Anterior cingulate cortex (tissue), 58 donors: ENCODE results near the gene IL1RL2.

ENCODE experiments used
- DNase-seq, 58 donors: peaks; one replicate each; lab custom pipeline; 2025; lab: John Stamatoyannopoulos, UW

Gene IL1RL2

DNA sequence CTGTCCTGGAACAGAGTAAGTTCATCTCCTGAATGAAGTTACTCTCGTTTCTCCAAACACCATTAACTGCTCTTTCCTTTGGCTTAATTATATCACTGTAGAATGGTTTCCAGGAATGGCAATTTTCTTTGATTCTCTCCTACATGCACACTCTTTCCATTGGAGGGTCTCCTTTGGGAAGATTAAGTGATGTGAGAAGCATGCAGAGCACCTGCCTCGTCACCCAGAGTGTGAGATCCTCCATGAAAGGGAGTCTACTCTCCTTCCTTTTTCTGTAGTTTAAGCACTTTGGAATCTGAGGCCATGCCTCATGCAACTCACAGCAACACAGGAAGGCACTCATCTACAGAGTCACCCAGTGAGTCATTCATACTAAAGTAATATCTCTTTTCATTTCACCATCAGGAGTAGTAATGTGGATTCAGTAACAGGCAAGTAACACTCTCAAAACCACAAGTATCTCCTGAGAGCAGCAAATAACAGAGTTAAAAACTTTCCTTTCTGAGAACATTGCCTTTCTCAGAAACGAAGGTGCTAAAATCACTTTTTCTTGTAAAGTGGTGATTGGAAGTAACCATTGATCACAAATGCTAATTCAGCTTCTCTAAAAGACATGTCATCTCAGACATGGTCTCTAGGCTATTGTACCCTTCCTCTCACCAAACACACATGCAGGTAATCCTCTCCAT, 71.7 kb downstream of the IL1RL2 start:
- no peak for DNase-seq

DNA sequence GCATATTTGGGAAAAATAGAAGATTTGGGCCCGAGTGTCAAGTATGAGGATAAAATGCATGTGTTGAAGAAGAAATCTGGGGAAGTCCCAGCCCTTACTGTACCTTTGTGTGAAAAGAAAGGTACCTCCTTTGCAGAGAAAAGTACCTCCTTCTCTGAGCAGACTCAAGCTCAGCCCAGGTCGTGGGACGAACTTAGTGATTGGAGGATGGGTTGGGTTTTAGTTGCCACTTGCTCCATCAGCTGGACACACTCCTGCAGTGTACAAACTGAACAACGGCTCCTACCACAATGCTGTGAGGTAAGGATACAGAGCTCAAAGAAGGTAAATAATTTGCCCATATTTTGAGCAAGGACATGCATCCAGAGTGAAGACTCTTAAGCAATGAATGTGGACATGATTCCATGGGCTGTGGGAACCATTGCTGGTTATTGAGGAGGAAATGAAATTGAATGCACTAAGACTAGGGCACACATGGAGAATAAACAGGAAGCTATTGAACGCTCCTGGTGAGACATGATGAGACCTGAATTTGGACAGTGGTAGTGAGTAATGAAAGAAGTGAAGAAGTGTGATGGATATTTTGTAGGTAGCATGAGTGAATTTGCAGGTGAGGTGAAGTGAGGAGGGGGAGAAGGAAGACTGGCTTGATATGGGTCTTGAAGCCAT, 74.8 kb downstream of the IL1RL2 start:
- DNase-seq = no peak

DNA sequence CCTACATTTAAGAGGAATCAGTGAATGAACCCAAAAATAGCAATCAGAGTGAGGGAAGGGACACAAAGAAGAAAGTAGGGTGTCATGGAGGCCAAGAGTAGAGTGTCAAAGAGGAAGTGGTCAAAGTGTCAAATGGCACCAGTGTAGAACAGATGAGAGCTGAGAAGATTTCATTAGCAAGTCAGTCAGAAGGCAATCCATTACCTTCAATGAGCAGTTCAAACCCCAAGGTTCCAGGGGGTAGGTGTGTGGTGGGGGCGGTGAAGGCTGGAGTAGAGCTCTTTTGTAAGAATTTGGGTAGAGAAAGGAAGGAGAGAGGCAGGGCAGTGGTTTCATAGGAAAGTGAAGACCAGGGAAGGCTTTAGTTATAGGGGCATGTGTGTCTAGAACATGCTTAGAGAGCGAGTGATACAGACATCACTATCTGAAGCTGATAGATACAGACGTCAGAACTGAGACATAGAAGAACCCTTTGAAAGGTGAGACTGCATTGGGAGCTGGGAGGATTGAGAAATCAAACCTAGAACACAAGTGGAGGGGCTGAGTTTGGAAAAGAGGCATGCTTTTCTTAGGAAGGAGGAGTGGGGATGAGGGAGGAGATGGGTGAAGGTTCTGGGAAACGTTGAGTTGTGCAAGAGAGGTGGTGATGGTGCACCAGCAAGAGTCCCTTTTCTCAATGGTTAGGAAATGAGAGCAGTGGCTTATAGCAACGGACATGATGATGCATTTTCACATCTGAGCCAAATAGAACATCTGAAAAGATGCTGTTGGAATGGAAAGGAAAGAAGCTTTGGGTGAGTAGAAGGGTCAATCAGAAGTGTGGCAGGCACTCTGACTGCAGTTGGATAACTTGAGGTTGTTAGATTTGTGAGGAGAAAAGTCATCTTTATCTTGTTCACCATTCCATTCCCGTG, 75.7 kb downstream of the IL1RL2 start:
- no peak for DNase-seq

DNA sequence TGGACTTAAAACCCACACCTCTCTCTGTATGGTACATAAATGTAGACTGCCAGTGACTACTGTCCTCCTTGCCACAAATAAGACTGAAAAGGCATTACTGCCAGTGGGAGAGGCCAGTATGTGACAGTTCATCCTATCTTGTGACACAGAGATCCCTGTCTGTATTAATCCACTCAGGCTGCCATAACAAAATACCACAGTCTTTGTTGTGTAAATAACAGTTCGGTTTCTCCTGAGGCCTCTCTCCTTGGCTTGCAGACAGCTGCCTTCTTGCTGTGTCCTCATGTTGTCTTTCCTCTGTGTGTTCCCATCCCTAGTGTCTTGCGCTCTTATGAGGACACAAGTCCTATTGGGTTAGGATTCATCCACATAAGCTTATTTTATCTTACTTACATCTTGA, 78.1 kb downstream of the IL1RL2 start:
- no peak for DNase-seq

DNA sequence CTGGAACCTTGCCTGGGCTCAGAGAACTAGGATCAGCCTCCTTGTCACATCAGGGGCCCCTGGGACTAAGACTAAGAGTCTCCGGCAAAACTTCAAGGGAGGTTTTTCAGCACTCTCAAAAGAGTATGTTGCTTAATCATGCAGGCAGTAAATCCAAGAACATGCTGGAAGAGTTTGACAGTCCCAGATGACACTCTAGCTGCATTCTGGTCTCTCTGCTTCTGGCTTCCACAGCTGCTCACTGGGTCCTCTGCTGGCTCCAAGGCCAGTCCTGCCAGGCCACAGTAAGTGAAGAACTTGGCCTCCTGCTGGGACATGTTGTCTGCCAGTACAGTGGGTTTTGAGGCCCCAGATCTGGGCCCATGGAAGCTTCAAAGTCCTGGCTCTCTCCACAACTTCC, 79.4 kb downstream of the IL1RL2 start:
- DNase-seq = no peak

DNA sequence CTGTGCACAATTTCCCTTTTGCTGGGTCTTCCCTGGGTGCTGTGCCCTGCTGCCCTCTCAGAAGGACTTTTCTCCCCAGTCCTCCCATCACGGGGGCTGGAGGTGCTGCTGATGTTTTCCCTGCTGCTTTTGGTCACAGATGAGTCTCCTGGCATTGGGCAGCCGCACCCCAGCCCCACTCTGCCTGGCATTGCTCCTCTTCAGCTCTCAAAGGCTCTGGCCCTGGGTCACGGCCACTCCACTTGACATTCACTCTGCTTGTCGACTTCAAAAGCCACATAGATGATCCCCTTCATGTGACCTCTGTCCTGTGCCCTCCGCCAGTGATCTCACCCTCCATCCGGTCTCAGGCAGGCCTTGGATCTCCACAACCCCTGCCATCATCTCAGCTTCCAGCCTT, 81.0 kb downstream of the IL1RL2 start:
- no peak for DNase-seq

DNA sequence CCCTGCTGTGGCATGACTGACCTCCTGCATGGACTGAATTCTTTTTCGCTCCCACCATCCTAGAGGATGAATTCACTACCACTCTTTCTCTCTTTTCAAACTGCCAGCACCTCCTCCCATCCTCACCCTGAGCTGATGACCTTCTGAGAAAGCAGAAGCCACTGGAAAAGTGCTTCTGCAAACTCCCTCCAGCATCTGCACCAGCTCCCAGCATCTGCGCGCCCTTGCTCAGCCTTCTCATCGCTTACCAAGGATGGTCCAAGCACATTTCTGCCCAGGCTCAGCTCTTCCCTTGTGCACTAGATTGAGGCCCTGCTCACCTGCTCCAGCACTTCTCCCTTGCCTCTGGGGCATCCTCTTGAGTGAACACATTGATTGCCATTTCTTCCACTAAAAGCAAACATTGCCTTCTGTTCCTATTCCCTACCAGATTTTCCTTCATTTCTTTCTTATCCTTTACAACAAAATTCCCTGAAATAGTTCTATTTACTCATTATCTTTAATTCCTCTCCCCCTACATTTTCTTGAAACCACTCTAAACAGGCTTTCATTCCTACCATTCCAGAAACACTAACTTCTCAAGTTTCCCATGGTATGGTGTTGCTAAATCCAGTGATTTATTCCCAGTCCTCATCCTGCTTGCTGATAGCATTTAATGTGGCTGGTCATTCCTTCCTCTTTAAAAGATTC, 81.8 kb downstream of the IL1RL2 start:
- no peak for DNase-seq

DNA sequence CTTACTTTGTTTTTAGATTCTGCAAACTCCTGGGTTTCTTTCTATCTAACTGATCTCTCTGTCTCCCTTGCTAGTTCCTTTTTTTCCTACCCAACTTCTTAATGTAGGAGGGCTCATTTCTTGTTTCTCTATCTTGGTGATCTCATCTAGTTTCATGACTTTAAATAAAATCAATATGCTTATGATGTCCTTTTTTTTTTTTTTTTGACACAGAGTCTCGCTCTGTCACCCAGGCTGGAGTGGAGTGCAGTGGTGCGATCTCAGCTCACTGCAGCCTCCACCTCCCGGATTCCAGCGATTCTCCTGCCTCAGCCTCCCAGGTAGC, 82.3 kb downstream of the IL1RL2 start:
- DNase-seq = no peak

DNA sequence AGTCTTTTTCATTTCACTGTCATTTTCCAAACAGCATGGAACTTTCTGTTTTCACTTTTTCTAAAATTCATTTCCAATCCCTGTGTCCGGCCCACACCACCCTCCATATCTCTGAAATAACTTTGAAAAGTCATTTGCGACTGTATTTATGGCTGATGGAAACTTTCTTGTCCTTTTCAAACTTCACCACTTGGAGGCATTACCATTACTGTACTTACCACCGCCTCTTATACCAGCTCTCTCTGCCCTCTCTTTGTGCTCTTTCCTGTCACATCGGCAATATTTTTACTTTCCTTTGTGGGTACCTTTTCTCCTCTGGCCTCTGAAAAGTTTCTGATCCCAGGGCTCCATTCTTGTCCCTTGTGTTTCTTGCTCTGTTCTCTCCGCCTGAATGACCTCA, 85.0 kb downstream of the IL1RL2 start:
- DNase-seq = no peak

DNA sequence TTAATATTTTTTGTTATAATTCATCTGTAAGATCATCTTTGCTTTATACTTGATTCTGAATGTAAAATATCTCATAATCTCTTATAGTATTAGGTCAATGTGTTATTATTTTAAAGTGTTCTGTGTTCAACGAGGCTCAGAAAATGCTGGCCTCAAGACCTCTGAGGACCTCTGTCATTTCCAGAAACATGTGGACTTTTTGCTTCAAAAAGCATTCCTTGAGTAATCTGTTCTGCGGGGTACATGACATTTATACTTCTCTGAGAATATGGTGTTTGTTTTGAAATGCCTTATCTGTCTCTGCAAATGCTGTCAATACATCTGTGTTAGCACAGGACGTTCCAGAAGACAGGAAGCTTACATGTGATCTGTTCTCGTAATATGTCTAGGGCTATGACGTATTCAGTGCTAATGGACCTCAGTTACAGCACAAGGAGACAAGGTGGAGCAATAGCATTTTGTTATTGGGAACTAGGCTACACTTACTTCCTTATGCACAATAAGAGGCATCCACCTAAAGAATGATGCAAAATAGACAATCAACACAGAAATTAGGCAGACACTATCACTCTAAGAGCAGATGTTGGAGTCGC, 86.9 kb downstream of the IL1RL2 start:
- DNase-seq = no peak

DNA sequence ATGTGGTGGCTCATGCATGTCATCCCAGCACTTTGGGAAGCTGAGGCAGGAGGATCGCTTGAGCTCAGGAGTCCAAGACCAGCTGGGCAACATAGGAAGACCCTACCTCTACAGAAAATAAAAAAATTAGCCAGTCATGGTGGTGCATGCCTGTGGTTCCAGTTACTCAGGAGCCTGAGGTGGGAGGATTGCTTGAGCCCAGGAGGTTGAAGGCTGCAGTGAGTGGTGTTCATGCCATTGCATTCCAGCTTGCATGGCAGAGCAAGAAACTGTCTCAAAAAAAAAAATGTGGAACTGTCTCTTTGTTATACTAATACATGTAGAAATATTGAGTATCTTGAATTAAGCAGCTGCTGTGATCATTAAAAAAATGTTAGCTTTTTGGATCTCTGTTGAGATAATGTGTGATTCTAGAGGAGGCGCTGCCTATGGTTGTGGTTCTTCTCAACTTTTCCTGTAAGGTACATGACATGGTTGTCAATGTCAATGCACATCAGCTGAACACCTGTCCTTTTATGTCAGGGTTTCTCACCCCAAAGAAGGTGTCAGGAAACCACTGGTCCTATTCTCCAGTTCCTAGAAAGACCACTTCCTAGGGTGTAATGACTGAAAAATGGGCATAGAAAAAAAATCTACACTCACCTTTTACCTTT, 89.9 kb downstream of the IL1RL2 start:
- DNase-seq = no peak

DNA sequence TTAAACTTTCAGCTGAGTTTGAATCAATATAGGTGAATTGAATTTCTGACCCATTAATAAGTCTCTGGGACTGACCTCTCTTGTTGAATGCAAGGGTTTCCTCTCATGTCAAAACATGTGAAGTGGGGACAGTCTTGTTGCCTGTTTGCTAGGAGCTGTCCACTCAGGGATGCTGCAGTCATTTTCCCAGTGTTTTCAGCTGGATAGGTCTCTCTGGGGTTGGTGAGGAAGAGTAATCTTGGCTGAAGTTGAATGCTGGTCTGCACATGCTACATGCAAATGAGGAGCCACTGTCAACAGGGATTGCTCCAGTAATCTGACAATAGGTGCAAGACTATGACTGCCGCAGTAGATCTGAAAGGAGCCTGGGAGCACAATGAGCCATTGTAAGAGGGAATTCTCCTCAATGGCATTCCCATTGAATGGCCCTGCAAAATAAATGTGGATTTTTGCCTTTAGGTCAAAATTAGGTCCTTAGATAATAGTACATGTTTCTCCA, 90.4 kb downstream of the IL1RL2 start:
- DNase-seq = no peak

DNA sequence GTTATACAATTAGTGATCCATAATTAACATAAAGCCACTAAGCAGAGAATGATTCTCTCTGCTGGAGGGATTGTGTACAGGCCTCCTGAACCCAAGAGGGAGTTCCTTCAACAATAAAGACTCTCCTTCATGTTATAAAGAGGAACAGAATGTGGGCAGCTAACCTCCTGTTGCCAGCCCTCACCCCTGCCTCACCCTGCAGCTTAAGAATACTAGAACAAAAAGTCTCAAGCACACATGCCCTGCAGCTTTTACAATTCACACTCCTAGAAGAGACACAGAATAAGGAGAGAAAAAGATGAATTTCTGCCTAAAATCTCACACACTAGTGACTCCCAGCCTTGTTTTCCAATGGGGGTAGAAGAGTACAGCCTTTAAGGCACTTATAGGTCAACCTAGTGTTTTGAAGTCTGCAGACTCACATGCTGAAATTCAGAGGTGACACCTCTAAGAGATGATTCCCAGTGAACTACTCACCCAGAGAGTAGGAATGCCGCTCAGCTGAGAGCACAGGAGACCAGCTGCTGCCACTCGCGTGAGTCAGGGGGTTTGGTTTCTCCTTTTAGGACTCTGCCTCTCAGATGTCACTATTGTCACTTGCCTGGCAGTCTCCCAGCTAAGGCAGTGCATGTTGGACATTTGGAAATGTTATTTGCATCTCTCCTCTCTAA, 92.0 kb downstream of the IL1RL2 start:
- DNase-seq = no peak

DNA sequence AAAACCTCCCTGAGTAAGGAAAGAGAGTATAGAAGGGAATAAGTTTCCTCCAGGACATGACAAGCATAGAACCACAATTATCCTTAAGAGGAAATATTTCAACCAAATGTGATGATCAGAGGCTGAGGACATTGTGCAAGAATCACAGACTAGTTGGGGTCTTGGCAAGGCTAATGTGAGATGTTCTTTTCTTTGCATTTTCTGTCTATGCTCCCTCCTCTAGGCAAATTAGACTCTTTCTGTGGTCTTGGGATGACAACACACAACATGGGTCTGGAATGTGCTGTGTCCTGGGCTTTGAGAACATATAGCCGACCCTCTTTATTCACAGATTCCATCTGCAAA, 92.5 kb downstream of the IL1RL2 start:
- DNase-seq = no peak

DNA sequence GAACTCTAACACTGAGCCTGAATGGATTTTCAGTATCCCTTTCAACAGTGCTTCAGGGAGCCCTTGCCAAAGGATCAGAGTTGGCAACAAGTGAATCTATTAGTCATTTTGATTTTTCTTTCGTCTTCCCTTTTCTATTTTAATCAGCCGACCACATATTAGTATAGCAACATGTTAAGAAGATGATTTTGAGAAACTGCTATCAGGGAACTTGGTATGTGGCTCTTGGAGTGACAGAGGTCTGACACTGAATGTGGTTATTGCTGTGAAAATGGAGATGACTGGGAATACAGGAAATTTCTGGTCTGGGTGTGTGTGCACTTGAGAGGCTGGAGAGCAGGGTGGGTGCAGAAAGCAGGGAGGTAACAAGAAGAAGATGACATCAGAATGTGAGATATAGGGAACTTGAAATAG, 95.9 kb downstream of the IL1RL2 start:
- no peak for DNase-seq

DNA sequence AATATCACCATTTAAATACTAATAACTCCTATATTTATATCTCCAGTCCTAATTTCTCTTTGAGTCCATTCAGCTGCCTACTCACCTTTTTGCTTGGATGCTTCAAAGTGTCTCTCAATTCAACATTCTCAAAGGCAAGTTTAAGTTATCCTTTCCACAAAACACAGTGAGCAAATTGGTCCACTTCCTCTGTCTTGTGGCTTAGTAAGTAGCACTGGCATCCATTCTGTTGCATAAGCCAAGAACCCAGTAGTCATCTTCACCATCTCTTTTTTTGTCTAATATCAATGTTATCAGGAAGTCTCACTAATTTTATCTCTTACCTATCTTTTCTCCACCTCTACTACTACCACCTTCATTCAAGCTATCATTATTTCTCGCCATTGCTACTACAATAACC, 97.2 kb downstream of the IL1RL2 start:
- no peak for DNase-seq

DNA sequence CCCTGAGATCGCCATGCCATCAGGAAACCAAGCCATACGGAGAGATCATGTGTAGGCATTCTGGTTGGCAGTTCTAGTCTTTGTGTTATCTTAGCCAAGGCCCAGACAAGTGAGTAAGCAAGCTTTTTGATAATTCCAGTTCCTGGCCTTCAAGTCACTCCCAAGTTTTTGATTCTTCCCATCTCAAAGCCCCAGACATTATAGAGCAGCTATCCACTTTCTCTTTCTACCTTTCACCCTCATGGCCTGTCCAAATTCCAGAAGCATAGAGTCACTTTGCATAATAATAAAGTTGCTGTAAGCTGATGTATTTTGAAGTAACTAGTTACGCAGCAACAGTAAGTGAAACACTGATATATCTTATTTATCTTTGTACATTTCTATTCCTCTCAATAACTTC, 97.8 kb downstream of the IL1RL2 start:
- no peak for DNase-seq

DNA sequence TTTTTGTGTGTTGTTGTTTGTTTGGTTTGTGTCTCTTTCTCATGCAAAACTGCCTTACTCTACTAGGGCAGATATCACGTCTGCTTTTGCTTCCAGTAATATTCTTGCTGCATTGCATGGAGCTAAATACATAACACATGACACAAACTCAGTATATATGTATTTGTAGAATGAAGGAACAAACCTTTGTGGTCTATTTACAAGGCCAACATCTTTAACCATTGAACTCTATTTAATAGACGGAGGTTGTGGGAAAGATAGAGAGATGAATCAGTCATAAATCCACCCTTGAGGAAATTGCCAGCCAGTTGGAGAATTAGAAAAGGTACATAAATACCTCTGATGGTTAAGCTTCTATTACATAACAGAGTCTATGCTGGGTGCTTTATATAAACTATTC, 98.5 kb downstream of the IL1RL2 start:
- DNase-seq = no peak

DNA sequence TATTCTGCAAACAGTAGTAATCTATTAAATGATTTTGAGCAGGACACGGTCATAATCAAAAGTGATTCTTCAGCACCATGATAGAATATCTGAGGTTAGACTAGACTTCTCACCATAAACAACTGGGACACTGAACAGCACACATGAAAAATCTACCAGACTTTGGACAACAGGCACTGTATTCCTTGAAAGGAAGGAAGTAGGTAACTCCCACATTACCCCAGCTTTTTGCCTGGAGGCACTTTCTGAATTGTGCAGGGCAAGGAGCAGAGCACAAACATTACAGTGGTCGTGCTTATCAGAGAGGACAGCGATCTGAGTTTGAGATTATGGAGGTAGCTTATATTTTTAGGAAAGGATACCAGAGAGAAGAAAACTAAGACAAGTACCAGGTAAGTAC, 99.2 kb downstream of the IL1RL2 start:
- DNase-seq = no peak

DNA sequence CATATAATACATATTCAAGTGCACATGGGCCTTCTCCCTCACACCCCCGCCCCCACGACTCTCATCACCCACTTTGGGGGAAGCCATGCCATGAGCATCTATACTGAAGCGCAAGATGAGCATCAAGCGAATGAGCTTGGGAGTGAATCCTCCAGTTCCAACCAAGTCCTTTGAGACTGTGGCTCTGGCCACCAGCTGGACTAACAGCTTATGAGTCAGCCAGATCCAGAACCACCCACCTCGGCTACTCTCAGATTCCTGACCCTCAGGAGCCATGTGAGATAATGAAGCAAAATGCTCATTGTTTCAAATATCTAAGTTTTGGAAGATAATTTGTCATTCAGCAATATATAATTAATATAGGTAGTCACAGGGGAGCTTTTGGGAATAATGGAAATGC, 102.3 kb downstream of the IL1RL2 start:
- DNase-seq = no peak
